Neural progenitor cell (in vitro differentiated cells): ENCODE results near the gene SLC17A8. TPM values are rescaled to one million over a fixed set of nuclear protein-coding genes. Genes with fewer than 3 reads are reported as not detected.

Experiments used
- DNase-seq: peaks from one replicate; pipeline ENCODE4 v3.0.0-alpha.2; 2016; ENCODE audit warnings: low spot score
- H2AFZ ChIP-seq: fragments of 200-600 bp; sonication (generic); replicated peaks from 2 replicates; pipeline ENCODE4 v1.6.1; 2016; ENCODE audit warnings: antibody characterized with exemption
- H3F3A ChIP-seq: fragments of 200-600 bp; sonication (generic); 2 replicates; pipeline ENCODE4 v1.6.1; 2016; ENCODE audit warnings: antibody characterized with exemption, low read depth
- H3K27ac ChIP-seq: fragments of 200-600 bp; sonication (generic); 2 replicates; pipeline ENCODE4 v1.5.1; 2016; ENCODE audit warnings: mild to moderate bottlenecking
- H3K27me3 ChIP-seq: fragments of 200-600 bp; sonication (generic); 2 replicates; pipeline ENCODE4 v1.6.1; 2016; ENCODE audit warnings: mild to moderate bottlenecking, moderate library complexity
- H3K36me3 ChIP-seq: fragments of 200-600 bp; sonication (generic); 2 replicates; pipeline ENCODE4 v1.5.1; 2016
- H3K4me1 ChIP-seq: fragments of 200-600 bp; sonication (generic); 2 replicates; pipeline ENCODE4 v1.6.1; 2016; ENCODE audit warnings: mixed run types
- H3K4me2 ChIP-seq: fragments of 200-600 bp; sonication (generic); 2 replicates; pipeline ENCODE4 v1.6.1; 2016
- H3K4me3 ChIP-seq: fragments of 200-600 bp; sonication (generic); 2 replicates; pipeline ENCODE4 v1.5.1; 2016
- H3K79me2 ChIP-seq: fragments of 200-600 bp; sonication (generic); 2 replicates; pipeline ENCODE4 v1.6.1; 2016; ENCODE audit warnings: low read depth
- H3K9ac ChIP-seq: fragments of 200-600 bp; sonication (generic); 2 replicates; pipeline ENCODE4 v1.6.1; 2016
- H3K9me3 ChIP-seq: fragments of 200-600 bp; sonication (generic); 2 replicates; pipeline ENCODE4 v1.5.1; 2016; ENCODE audit warnings: low read depth
- H4K20me1 ChIP-seq: fragments of 200-600 bp; sonication (generic); 2 replicates; pipeline ENCODE4 v1.6.1; 2016; ENCODE audit warnings: low read depth
- H3K27ac Mint-ChIP-seq: 3 replicates; pipeline ENCODE4 v1.8.0; 2021; ENCODE audit warnings: mixed read lengths
- H3K27me3 Mint-ChIP-seq: 2 replicates; pipeline ENCODE4 v1.8.0; 2022; ENCODE audit warnings: low read depth, mild to moderate bottlenecking, inconsistent platforms, moderate library complexity, mixed read lengths; ENCODE audit not compliant: insufficient read depth
- H3K36me3 Mint-ChIP-seq: 3 replicates; pipeline ENCODE4 v1.8.0; 2021; ENCODE audit warnings: mixed read lengths
- H3K4me1 Mint-ChIP-seq: 3 replicates; pipeline ENCODE4 v1.8.0; 2021; ENCODE audit warnings: mixed read lengths
- H3K4me3 Mint-ChIP-seq: 3 replicates; pipeline ENCODE4 v1.8.0; 2021; ENCODE audit warnings: mild to moderate bottlenecking, moderate library complexity, mixed read lengths
- H3K9me3 Mint-ChIP-seq: 3 replicates; pipeline ENCODE4 v1.8.0; 2020; ENCODE audit warnings: mixed read lengths
- EZH2 ChIP-seq: fragments of 200-600 bp; sonication (generic); IDR thresholded peaks from 2 replicates; pipeline ENCODE4 v1.6.1; 2017; ENCODE audit warnings: antibody characterized with exemption, mild to moderate bottlenecking, moderate library complexity
- EZH2phosphoT487 ChIP-seq: fragments of 200-600 bp; sonication (generic); IDR thresholded peaks from 2 replicates; pipeline ENCODE4 v1.6.1; 2017; ENCODE audit warnings: antibody characterized with exemption
- total RNA-seq: library from RNA; depleted of rRNA; stranded (reverse); fragments of >200 nt; gene quantifications from 2 replicates; pipeline ENCODE4 v1.2.3, GENCODE V29; 2015; ENCODE audit warnings: low replicate concordance
- TF ChIP-seq, protein P1 (sequence below): fragments of 200-600 bp; sonication (generic); IDR thresholded peaks from 2 replicates; pipeline ENCODE4 v1.5.1; 2017; ENCODE audit warnings: antibody characterized with exemption, mild to moderate bottlenecking

Gene SLC17A8
- total RNA-seq, 1 donor from 2014 or later = not detected

DNA sequence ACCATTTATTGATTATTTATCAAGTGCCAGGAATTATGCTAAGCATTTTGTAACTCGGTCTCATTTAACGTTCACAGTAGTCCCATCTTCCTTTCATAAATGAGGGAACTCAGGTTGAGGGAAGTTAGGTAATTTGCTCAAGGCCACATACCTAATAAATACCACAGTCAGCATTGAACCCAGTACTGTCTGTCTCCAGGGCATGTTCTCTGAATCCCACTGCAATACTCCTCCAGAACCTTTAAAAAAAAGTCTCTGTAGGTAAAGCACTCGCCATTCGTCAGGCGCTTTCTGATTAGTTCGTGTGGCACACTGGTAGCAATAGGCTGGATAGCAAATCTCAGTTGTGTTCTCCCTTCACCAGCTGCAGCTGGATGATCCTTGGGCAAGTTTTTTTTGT, 14.3 kb downstream of the SLC17A8 start:
- H4K20me1 ChIP-seq = no peaks in the 10 kb centered on the region
- peak overlapping the region; percentile 20 for H3K4me2 ChIP-seq
- H3K9me3 ChIP-seq = no peaks in the 10 kb centered on the region
- H3K27ac ChIP-seq = no peak overlapping the region
- H3K36me3 ChIP-seq = no peaks in the 10 kb centered on the region
- Mint-ChIP-seq H3K4me1 (peaks cover 26% of the 10 kb centered on the region), H3K27me3 (peaks cover 9% of the 10 kb centered on the region), H3K27ac (no peak overlapping the region), H3K4me3 (no peak overlapping the region), H3K9me3 (peaks cover 3% of the 10 kb centered on the region), H3K36me3 (no peaks in the 10 kb centered on the region)
- peak; percentile 15 for DNase-seq
- peaks cover 38% of the 10 kb centered on the region for H3F3A ChIP-seq
- H3K9ac ChIP-seq = no peak overlapping the region
- H3K4me1 ChIP-seq = peaks cover 31% of the 10 kb centered on the region
- no peak overlapping the region for H2AFZ ChIP-seq
- TF ChIP-seq EZH2 = no peak
- TF ChIP-seq, protein P1, sequence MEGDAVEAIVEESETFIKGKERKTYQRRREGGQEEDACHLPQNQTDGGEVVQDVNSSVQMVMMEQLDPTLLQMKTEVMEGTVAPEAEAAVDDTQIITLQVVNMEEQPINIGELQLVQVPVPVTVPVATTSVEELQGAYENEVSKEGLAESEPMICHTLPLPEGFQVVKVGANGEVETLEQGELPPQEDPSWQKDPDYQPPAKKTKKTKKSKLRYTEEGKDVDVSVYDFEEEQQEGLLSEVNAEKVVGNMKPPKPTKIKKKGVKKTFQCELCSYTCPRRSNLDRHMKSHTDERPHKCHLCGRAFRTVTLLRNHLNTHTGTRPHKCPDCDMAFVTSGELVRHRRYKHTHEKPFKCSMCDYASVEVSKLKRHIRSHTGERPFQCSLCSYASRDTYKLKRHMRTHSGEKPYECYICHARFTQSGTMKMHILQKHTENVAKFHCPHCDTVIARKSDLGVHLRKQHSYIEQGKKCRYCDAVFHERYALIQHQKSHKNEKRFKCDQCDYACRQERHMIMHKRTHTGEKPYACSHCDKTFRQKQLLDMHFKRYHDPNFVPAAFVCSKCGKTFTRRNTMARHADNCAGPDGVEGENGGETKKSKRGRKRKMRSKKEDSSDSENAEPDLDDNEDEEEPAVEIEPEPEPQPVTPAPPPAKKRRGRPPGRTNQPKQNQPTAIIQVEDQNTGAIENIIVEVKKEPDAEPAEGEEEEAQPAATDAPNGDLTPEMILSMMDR = no peak
- no peak for TF ChIP-seq EZH2phosphoT487
- H3K79me2 ChIP-seq = no peaks in the 10 kb centered on the region
- H3K27me3 ChIP-seq = no peaks in the 10 kb centered on the region
- H3K4me3 ChIP-seq = no peak overlapping the region

DNA sequence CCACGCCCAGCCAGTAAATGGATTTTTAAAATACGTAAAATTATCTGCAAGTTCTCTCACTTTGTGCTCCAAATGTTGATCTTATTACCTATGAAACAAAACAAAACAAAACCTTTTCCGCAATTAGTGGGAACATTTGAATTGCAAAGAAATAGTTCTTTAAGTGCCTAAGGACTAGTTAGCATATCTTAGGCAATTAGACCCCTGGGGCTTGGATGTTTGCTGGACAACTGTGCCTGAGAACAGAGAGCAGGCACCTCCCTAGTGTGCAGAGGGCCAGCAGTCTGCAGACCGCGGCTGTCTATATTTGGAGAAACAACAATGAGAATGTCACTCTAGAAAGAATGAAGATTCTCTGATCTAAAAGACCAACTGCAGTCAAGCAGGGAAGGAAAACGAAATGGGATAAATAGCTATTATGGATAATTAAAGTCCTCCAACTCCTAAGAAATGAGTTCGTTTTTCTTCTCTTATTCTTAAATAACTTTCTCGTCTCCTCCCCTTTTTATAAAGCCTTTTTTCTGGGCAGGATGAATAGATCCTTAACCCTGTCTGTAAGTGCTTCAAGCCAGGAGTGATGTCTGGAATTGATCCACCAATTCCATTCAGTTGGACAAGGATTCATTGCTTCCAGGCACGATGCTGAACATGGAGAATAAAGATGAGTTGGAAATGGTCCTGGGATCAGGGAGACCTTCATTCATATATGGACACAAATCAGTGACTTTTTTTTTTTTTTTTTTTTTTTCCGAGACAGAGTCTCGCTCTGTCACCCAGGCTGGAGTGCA, 16.2 kb downstream of the SLC17A8 start:
- DNase-seq = peak; percentile 75
- Mint-ChIP-seq H3K27ac (no peak overlapping the region), H3K4me1 (peaks cover 26% of the 10 kb centered on the region), H3K36me3 (no peaks in the 10 kb centered on the region), H3K9me3 (peaks cover 3% of the 10 kb centered on the region), H3K27me3 (peaks cover 9% of the 10 kb centered on the region), H3K4me3 (no peak overlapping the region)
- H3F3A ChIP-seq = peaks cover 38% of the 10 kb centered on the region
- H3K36me3 ChIP-seq = no peaks in the 10 kb centered on the region
- H3K4me1 ChIP-seq = peaks cover 31% of the 10 kb centered on the region
- no peaks in the 10 kb centered on the region for H3K9me3 ChIP-seq
- H3K79me2 ChIP-seq = no peaks in the 10 kb centered on the region
- no peak overlapping the region for H3K4me3 ChIP-seq
- peak overlapping the region; percentile 10 for H3K4me2 ChIP-seq
- H4K20me1 ChIP-seq = no peaks in the 10 kb centered on the region
- no peaks in the 10 kb centered on the region for H3K27me3 ChIP-seq
- no peak overlapping the region for H3K27ac ChIP-seq
- H3K9ac ChIP-seq = no peak overlapping the region
- H2AFZ ChIP-seq = no peak overlapping the region
- TF ChIP-seq EZH2phosphoT487 (no peak), EZH2 (no peak)
- TF ChIP-seq, protein P1 = no peak

DNA sequence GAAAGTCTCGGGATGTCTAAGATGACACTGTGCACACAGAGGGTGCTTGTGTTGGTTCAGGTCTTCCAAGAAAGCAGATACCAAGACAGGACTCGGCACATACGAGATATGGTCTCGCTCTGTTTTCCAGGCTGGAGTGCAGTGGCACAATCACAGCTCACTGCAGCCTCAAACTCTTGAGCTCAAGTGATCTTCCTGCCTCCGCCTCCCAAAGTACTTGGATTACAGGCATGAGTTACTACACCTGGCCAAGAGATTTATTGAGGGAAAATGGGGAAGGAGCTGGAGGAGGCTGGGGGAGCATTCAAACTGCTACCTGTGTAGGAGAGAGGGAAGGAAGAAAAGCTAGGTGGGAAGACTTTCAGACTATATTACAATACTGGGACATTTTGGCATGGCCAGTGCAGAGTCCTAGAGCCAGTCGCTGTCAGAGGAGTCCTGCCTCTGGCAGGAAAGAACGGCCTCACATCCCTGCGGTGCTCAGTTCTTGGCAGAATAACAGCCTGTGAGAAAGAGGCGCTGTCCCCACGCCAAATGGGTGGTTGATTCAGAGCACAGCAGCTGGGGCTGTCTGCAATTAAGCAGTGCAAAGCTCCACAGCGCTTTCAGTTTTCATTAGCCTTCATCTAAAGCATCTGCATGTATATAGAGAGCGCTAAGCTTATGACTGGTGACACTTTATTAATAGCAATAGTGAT, 18.3 kb downstream of the SLC17A8 start:
- H3K9me3 Mint-ChIP-seq = no peaks in the 10 kb centered on the region
- no peak overlapping the region for H3K27ac ChIP-seq
- H3K27me3 Mint-ChIP-seq = peaks cover 5% of the 10 kb centered on the region
- no peaks in the 10 kb centered on the region for H3K79me2 ChIP-seq
- peak; percentile 33 for DNase-seq
- no peak overlapping the region for H3K27ac Mint-ChIP-seq
- H2AFZ ChIP-seq = peak overlapping the region; percentile 72
- TF ChIP-seq EZH2 = no peak
- TF ChIP-seq EZH2phosphoT487 = no peak
- peaks cover 26% of the 10 kb centered on the region for H3K4me1 Mint-ChIP-seq
- H4K20me1 ChIP-seq = no peaks in the 10 kb centered on the region
- H3K36me3 ChIP-seq = no peaks in the 10 kb centered on the region
- peaks cover 31% of the 10 kb centered on the region for H3K4me1 ChIP-seq
- H3K36me3 Mint-ChIP-seq = no peaks in the 10 kb centered on the region
- no peak overlapping the region for H3K4me3 ChIP-seq
- H3K9me3 ChIP-seq = no peaks in the 10 kb centered on the region
- H3K4me3 Mint-ChIP-seq = no peak overlapping the region
- no peak overlapping the region for H3K9ac ChIP-seq
- H3K4me2 ChIP-seq = peak overlapping the region; percentile 55
- H3F3A ChIP-seq = peaks cover 38% of the 10 kb centered on the region
- no peaks in the 10 kb centered on the region for H3K27me3 ChIP-seq
